ENCODE results near the gene PLA2G2F.
"Not testable (repeated sequence)": the region's sequence is repeated elsewhere in the genome, so short reads cannot be mapped to it uniquely, and the experiment has no call there.

PLA2G2F gene

GRCh38 chr1:20124456-20125057, 14.6 kb upstream of the PLA2G2F start:
- no peak for TF ChIP-seq CTCF (IDR thresholded peaks at IDR 0.05; ENCODE audit: extremely low read depth, missing control alignments)
- no peak for DNase-seq (ENCODE audit: low spot score)

- no peak for DNase-seq (ENCODE audit: low spot score)
- no peak for TF ChIP-seq CTCF (IDR thresholded peaks at IDR 0.05; ENCODE audit: extremely low read depth, missing control alignments)
Observed at GRCh38 chr1:20125100-20125499, 14.0 kb upstream of the PLA2G2F start.

- peak; percentile 68 for DNase-seq (ENCODE audit: low spot score)
Observed at GRCh38 chr1:20126041-20126805, 12.9 kb upstream of the PLA2G2F start.

GRCh38 chr1:20126806-20127440, 12.2 kb upstream of the PLA2G2F start:
- DNase-seq (ENCODE audit: low spot score): no peak
- no peak for TF ChIP-seq CTCF (IDR thresholded peaks at IDR 0.05; ENCODE audit: extremely low read depth, missing control alignments)

More at GRCh38 chr1:20126041-20126805, 12.9 kb upstream of the PLA2G2F start:
- TF ChIP-seq CTCF (IDR thresholded peaks at IDR 0.05; ENCODE audit: extremely low read depth, missing control alignments): no peak

GRCh38 chr1:20130518-20130917, 8.6 kb upstream of the PLA2G2F start:
- not testable (repeated sequence) for DNase-seq (ENCODE audit: low spot score)

GRCh38 chr1:20134995-20135394, 4.1 kb upstream of the PLA2G2F start:
- TF ChIP-seq CTCF (IDR thresholded peaks at IDR 0.05; ENCODE audit: extremely low read depth, missing control alignments): no peak
- no peak for DNase-seq (ENCODE audit: low spot score)

- TF ChIP-seq CTCF (IDR thresholded peaks at IDR 0.05; ENCODE audit: extremely low read depth, missing control alignments): no peak
- no peak for DNase-seq (ENCODE audit: low spot score)
Observed at GRCh38 chr1:20136249-20136648, 2.9 kb upstream of the PLA2G2F start.

Data from GM20000 (cell line).